Amniotic stem cell (primary cell): ENCODE data around the gene RWDD3.

Source experiments
- DNase-seq: peaks from one replicate; lab custom pipeline; 2025; lab: John Stamatoyannopoulos, UW

The RWDD3 gene

GRCh38 chr1:95230256-95230655 is 3.8 kb upstream of the RWDD3 start:
- DNase-seq: no peak

GRCh38 chr1:95230768-95231191 is 3.2 kb upstream of the RWDD3 start:
- DNase-seq: no peak

- DNase-seq: no peak
Measured at GRCh38 chr1:95232646-95233318, 1.2 kb upstream of the RWDD3 start.

- no peak for DNase-seq
Measured at GRCh38 chr1:95233319-95233736, 682 bp upstream of the RWDD3 start.

- DNase-seq: no peak
Measured at GRCh38 chr1:95236784-95237575, 3.0 kb downstream of the RWDD3 start.

GRCh38 chr1:95237981-95238703 is 4.1 kb downstream of the RWDD3 start:
- no peak for DNase-seq

GRCh38 chr1:95245029-95245428 is 11.0 kb downstream of the RWDD3 start:
- DNase-seq: no peak

- no peak for DNase-seq
Measured at GRCh38 chr1:95246511-95246910, 12.5 kb downstream of the RWDD3 start.

GRCh38 chr1:95247607-95248006 is 13.6 kb downstream of the RWDD3 start:
- no peak for DNase-seq

- DNase-seq: no peak
Measured at GRCh38 chr1:95249916-95250315, 15.9 kb downstream of the RWDD3 start.

GRCh38 chr1:95252422-95252821 is 18.4 kb downstream of the RWDD3 start:
- no peak for DNase-seq

GRCh38 chr1:95254959-95255358 is 20.9 kb downstream of the RWDD3 start:
- no peak for DNase-seq

GRCh38 chr1:95255826-95256225 is 21.8 kb downstream of the RWDD3 start:
- DNase-seq: no peak

- DNase-seq: no peak
Measured at GRCh38 chr1:95257758-95258157, 23.7 kb downstream of the RWDD3 start.

GRCh38 chr1:95259245-95259644 is 25.2 kb downstream of the RWDD3 start:
- no peak for DNase-seq

- no peak for DNase-seq
Measured at GRCh38 chr1:95262913-95263312, 28.9 kb downstream of the RWDD3 start.

GRCh38 chr1:95263450-95263849 is 29.4 kb downstream of the RWDD3 start:
- DNase-seq: no peak

GRCh38 chr1:95265106-95265505 is 31.1 kb downstream of the RWDD3 start:
- no peak for DNase-seq

- no peak for DNase-seq
Measured at GRCh38 chr1:95276429-95276828, 42.4 kb downstream of the RWDD3 start.

- no peak for DNase-seq
Measured at GRCh38 chr1:95278173-95279006, 44.4 kb downstream of the RWDD3 start.

- no peak for DNase-seq
Measured at GRCh38 chr1:95281781-95282517, 47.9 kb downstream of the RWDD3 start.
